SHP77 (cell line): ENCODE data around the gene AHCY.
"Not testable (repeated sequence)": the region's sequence is repeated elsewhere in the genome, so short reads cannot be mapped to it uniquely, and the experiment has no call there.

ENCODE experiments used
- DNase-seq, 2 experiments: peaks; one replicate each; lab custom pipeline; 2025; lab: John Stamatoyannopoulos, UW

Gene AHCY

DNA sequence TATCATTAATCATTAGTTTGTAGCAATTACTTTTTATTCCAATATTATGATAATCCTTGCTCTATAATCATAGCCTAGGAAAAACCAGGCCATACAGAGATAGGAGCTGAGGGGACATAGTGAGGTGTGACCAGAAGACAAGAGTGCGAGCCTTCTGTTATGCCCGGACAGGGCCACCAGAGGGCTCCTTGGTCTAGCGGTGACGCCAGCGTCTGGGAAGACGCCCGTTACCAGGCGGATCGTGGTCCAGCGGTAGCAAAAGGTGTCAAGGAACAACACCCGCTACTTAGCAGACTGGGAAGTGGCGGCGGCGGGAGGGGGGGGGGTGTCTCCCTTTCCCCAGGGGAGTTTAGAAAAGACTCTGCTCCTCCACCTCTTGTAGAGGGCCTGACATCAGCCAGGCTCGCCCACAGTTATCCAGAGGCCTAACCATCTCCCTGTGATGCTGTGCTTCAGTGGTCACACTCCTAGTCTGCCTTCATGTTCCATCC, 4.8 kb downstream of the AHCY start:
- not testable (repeated sequence) for DNase-seq

DNA sequence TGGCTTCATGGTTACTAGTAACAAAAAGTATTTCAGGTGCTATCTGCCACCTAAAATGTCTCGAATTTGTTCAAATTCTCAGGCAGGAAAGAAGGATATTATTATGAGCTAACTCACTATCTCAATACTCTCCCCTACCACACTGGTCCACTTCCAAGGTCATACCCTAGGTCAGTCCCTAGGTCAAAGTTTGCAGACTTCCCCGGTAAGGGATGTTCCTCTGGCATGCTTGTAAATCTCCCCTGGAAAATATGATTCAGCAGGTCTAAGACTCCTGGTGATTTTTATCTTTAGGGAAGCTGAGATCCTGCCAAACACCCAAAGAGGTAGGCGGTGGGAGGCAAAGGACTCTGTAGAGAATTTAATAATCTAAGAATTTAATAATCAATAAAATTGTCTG, 6.7 kb downstream of the AHCY start:
- no peak for DNase-seq

DNA sequence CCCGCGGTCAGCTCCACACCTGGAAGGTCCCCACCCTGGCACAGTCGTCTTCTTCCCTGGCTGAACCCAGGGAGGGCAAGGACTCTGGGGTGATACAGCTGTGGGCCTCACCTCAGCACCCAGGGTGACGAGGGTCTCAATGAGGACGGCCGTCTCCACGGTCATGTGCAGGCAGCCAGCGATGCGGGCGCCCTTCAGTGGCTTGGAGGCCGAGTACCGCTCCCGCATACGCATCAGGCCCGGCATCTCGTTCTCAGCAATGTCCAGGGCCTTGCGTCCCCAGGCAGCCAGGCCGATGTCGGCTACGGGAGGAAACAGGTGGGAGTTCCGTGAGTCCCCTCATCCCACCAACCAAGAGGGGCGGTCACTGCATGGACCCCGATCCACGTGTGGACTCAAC, 7.9 kb downstream of the AHCY start:
- DNase-seq: no peak

DNA sequence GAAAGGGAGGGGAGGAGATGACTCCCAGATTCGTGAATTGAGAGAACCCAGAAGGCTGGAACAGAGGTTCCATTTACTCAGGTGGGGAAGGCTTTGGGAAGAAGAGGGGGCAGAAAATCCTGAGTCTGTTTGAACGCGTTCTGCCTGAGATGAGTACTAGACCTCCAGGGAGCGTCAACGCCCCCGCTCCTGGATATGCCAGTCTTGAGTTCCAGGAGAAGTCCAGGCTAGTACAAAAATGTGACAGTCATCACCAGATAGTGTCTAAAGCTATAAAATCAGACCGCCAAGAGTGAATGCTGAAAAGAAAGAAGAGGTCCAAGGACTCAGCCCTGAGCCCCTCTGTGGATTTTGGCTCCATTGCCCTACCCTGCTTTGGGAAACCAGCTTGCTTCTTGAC, 8.6 kb downstream of the AHCY start:
- DNase-seq: no peak

DNA sequence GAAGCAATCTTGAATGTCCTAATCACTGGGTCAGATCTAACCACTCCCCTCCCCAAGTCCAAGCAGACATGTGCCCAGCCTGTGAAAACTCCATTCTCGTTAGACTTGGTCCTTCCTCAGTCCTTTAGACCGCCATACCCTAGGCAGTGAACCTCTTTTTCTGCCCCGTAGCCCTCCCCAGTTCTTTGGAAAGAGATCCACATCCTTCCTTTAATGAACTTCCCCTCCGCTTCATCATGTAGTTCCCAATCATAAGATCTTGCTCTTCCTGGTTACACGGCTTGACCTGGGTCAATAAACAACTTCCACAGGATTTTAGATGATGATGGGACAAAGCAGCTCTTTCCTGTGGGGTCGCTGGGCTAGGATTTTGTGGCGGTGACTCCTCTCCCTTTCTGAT, 9.6 kb downstream of the AHCY start:
- no peak for DNase-seq

DNA sequence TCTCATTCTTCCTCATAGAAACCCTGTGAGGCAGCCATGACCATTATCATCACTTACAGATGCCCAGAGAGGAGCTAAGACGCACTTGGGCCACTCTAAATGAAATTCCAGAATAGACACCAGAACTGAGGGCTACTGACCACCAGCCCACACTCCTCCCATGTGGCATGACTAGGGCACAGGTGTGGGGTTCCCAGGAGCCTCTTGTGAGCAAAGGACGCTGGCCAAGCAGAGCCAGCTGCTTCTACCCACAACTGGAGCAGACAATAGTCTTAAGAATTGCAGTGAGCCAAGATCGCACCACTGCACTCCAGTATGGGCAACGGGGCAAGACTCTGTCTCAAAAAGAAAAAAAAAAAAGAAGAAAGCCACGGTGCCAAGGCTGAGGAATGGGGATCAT, 10.0 kb downstream of the AHCY start:
- DNase-seq: no peak

DNA sequence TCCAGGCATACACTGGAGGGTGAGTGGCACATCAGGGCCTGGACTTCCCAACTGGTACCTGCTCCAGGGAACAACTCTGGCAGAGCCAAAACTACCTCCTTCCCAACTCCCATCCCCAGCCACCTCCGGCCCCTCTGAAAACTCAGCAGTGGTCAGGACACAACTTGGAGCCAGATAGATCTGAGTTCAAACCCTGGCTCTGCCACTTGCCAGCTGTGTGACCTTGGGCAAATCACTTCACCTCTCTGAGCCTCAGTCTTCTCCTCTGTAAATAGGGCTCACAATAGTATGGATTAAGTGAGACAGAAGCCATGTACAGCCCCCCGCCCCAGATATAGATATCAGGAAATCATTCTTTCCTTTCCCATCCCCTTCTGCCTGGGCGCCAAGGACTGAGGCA, 10.7 kb downstream of the AHCY start:
- DNase-seq: no peak

DNA sequence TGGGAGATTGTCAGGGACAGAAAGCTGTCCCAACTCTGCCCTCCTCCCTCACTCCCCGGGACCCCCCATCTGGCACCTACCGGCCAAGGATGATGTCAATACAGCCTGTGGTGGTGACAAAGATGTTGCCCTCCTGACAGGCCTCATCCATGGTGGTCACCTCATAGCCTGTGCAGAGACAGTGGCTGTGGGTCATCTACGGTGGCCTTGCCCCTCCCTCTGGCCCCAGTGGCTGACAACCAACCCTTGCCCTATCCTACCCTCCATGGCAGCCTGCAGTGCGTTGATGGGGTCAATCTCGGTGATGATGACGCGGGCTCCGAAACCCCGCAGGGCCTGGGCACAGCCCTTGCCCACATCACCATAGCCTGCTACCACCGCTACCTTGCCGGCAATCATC, 12.7 kb downstream of the AHCY start:
- DNase-seq: no peak

DNA sequence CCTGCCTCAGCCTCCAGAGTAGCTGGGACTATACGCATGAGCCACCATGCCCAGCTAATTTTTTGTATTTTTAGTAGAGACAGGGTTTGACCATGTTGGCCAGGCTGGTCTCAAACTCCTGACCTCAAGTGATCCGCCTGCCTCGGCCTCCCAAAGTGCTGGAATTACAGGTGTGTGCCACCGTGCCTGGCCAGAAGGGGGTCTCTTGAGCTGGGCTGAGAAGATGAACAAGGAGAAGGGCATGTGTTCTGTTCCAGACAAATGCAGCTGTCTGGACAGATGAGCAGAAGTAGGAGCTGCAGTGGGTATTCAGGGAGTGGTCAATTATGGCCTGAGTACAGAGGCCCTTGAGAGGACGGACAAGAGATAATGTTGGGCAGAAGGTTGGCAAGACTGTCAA, 15.7 kb downstream of the AHCY start:
- DNase-seq: not testable (repeated sequence)

DNA sequence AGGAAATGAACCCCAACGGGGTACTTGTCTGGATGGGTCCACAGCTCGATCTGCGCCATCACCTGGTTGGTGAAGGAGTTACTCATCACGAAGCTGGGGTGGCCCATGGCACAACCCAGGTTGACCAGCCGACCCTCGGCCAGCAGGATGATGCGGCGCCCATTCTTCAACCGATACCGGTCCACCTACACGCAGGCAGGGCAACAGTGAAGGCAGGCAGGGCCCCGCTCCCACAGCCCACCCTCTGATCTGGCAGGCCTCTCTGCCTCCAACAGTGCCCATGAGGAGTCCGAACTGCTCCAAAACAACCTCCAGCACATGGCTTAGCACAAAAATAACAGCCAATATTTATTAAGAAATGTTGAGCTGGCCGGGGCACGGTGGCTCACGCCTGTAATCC, 17.7 kb downstream of the AHCY start:
- DNase-seq: no peak

DNA sequence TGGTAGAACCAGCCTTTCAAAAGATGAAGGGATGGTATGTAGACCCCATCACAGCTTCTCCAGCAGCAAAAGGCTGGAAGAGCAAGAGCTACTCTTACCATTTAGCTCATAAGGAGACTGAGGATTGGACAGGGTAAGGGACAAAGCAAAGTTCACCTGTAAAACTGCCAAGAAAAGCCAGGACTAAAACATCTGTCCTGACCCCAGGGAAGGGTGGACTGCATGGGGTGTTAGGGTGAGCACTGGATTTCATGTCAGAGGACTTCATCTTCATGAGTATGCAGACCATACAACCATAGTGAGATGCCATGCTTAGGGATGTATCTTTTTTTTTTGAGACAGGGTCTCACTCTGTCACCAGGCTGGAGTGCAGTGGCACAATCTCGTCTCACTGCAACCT, 19.3 kb downstream of the AHCY start:
- DNase-seq: no peak

DNA sequence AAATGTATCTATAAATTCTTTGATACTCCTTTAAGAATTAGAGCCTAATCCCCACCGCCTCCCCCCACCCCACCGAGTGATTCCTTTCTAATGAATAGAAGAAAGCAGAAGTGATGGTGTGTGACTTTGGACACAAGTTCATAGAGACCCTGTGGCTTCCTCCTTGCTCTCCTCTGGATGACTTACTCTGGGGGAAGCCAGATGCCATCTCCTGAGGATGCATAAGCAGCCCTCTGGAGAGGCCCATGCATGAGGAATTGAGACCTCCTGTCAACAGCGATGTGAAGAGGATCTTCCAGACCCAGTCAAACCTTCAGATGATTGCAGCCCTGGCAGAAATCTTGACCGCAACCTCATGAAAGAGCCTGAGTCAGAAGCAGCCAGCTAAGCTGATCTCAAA, 21.1 kb downstream of the AHCY start:
- no peak for DNase-seq

DNA sequence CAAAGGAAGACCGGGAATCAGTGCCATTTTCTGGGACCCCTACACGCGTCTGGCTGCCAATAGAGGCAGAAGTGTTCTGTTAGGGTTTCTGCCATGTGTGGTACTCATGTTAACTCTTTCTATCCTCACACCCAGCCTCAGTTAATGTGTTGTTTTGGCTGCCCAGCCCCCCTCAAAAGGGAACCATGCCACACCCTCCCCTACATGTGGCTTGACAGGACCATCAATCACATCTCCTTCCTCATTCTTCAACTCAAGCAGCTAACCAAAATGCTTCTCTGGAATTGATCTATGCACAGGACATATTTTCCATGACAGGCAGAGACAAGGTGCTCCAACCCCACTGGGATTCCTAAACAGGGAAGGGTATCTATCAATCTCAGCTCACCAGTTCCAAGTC, 22.0 kb downstream of the AHCY start:
- no peak for DNase-seq

DNA sequence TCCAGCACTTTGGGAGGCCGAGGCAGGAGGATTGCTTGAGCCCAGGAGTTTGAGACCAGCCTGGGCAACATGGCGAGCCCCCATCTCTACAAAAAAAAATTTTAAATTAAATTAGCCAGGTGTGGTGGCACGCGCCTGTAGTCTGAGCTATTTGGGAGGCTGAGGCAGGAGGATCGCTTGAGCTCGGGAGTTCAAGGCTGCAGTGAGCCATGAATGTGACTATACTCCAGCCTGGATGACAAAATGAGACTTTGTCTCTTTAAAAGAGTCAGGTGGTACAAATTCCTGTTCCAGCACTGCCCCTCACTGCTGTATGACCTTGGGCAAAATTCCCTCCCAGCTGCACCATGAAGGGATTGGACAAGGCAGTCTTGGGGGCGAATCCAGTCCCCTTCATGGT, 28.5 kb downstream of the AHCY start:
- no peak for DNase-seq

DNA sequence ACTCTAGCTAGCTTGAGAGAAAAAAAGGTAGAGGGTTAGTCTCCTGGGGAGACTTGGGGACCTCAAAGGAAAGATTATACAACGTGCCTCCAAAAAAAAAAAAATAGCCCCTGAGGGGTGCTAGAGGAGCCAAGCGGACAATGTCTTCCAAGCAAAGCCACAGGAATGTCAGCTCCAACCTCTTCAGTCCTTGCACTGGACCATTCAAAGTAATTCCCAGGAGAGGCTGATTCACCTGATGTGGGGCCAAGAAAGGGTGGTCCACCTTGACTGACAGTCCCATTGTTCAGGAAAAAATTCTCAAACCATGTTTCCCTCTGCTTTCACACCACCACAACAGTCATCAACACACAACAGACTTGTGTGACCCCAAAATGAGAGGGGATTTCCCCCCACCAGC, 31.2 kb downstream of the AHCY start:
- no peak for DNase-seq

DNA sequence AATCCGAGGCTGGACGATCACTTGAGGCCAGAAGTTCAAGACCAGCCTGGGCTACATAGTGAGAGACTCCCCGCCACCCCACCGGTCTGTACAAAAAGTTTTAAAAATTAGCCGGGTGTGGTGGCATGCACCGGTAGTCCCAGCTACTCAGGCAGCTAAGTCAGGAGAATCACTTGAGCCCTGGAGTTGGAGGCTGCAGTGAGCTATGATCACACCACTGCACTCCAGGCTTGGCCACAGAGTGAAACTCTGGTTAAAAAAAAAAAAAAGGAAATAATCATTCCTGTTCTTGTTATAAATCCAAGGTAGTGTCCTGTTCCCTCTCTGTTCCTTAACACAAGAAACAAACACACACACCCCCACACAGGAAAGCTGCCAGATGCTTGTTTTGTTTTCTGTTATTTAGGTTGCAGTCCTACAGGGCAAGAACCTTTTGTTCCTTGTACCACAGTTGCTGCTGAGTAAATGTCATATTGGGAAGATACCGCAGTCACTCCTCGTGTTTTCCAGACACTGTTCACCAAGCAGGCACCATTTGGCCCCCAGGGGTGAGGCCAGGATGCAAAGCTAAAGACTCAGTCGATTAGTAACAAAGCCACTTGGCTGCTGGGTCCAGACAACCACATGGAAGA, 33.0 kb downstream of the AHCY start:
- DNase-seq: no peak

DNA sequence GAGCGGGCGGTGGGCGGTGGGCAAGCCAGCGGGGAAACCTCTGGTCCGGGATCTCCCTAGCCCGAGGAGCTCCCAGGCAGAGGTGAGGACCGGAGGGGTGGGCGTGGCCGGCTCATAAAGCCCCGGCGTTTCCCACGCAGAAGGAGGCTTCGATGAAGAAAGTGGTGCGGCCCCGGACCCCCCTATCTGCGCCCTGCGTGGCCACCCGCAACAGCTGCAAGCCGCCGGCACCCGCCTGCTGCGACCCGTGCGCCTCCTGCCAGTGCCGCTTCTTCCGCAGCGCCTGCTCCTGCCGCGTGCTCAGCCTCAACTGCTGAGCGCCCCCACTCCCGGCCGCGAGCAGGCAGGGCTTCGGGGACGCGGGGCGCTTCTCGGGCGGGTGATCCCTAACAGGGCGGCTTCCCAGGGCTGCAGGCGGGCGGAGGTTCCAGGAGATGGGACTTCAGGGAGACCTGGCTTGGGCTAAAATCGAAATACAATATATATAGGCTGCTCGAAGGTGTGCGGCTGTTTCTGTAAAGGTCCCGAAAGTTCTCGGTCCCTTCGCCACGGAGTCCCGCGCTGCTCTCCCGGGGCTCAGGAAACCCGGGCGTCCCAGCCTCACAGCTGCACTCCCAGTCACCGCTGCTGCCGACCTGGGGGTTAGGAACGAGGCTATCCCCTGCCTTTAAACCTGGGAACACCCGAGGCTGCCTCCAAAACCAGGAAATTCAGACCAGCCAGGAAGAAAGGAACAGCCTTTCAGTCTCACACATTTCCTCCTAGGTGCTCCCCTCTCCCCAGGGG, 34.1 kb downstream of the AHCY start:
- DNase-seq: no peak

DNA sequence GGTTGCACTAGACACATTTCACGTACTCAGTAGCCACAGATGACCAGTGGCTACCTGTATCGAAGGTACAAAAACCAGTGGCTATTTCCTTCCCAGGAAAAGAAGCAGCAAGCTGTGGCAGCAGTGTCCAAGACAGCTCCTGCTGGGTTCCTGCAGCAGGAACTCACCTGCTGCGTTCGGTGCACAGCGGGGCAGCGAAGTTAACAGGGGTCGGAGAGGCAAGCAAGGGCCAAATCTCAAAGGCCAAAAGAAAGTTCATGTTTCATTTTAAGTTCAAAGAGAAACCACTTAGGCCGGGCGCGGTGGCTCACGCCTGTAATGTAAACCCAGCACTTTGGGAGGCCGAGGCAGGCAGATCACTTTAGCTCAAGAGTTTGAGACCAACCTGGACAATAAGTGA, 35.0 kb downstream of the AHCY start:
- DNase-seq: no peak

DNA sequence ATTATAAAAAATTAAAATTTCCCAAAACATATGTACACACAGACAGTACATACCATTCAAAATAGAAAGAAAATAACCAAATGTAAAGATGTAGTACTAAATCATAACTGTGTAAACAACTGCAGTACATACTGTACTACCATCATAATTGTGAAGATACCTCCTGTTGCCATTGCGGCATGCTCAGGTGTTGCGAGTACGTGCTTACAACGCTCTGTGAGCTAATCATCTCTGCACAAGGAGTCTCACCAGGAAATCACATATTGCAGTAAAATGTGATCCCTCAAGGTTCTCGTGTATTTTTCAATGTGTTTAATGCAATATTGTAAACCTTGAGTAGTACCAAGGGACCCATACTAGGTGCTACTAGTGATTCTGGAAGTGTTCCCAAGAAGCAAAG, 39.0 kb downstream of the AHCY start:
- DNase-seq: no peak

DNA sequence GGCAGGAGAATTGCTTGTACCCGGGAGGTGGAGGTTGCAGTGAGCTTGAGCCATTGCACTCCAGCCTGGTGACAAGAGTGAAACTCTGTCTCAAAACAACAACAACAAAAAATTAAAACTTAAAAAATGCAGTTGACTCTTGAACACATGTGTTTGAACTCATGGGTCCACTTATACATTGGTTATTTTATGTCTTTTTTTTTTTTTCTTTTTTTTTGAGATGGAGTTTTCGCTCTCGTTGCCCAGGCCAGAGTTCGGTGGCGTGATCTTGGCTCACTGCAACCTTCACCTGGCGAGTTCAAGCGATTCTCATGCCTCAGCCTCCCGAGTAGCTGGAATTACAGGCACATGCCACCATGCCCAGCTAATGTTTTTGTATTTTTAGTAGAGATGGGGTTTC, 39.7 kb downstream of the AHCY start:
- DNase-seq: not testable (repeated sequence)

DNA sequence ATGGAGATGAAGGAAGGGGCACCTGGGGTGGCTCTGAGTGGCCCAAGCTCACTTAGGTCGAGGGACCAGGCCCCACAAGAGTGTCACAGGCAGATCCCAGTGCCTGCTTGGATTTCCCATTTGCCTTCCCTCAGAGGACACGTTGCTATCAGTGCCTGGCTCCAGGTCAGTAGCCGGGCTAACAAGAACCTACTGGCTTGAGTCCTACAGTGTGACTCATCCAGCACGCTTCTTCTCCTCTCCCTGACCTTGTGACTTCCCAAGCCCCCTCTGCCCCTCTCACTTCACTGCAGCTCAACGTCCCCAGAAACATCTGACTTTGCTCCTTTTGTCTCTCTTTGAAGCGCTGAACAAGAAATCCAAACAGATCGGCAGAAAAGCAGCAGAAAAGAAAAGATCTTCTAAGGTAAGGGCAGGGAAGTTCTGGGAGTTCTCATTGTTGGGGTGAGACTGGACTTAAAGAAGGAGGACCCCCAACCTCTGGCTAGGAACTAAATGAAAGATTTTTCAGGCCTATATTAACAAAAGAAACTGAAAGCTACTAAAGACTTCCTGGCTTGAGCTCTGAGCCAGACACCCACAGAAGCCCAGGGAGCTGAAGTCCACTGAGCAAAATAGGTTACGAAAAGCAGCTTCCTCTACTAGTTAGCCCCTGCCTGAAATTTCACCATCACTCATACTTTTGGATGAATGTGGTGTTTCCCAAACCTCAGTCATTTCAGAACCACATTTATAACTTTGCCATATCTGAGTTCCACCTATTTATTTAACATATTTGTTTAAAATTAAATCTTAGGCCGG, 40.5 kb downstream of the AHCY start:
- DNase-seq: no peak

DNA sequence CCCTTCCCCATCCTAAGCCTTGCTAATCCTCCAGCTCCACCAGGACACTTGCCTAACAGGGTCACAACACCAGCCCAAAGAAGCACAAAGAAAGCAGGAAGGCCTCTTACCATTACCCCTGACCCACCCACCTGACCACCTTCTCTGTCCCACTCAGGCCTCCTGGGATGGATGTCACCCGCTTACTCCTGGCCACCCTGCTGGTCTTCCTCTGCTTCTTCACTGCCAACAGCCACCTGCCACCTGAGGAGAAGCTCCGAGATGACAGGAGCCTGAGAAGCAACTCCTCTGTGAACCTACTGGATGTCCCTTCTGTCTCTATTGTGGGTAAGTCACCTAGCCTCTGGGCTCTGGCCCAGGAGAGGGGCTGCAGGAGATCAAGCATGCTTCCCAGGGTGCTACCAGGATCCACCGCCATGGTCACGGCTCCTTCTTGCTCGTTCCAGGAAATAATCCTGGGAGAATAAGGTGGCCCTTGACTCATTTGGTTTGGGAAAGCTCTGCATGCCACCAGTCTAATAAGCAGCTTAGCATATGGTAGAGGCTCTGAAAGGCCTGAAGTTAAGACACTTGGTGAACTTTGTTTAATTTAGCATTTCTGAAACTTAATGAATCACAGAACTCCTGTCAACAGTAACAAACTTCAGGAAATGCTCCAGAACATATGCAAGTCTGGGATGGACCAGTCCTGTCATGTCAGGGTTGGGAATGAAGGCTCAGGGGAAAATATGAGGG, 42.8 kb downstream of the AHCY start:
- DNase-seq: no peak
